Measurements from ENCODE around the gene NCR3LG1. TPM values are rescaled to one million over a fixed set of nuclear protein-coding genes. Genes with fewer than 3 reads are reported as not detected.

Gene NCR3LG1
- total RNA-seq, 1 experiment from 2014 or later: 1.4 TPM

GRCh38 chr11:17386331-17387084, 34.9 kb downstream of the NCR3LG1 start:
- Histone ChIP-seq H4K5ac (ENCODE audit: insufficient read length, low read depth, low read length) (no peak overlapping the region), H2BK120ac (ENCODE audit: low read depth, low read length, poor library complexity, severe bottlenecking) (no peak overlapping the region), H2BK12ac (ENCODE audit: insufficient read length, low read depth, low read length) (no peak overlapping the region), H3K4me1 (ENCODE audit: insufficient read depth, low read length) (no peaks in the 10 kb centered on the region; the same call in 1 of the 2 replicates), H3K79me1 (ENCODE audit: insufficient read depth, low read depth, low read length, poor library complexity, severe bottlenecking) (no peaks in the 10 kb centered on the region), H3K9ac (ENCODE audit: extremely low read depth, insufficient read length, low read length) (no peak overlapping the region), H3K27me3 (ENCODE audit: insufficient read depth, low read length) (no peaks in the 10 kb centered on the region), H2BK15ac (ENCODE audit: low read depth, low read length) (no peak overlapping the region), H4K20me1 (ENCODE audit: control insufficient read depth, insufficient read depth, insufficient read length) (peaks cover 3% of the 10 kb centered on the region), H3K14ac (ENCODE audit: insufficient read depth, low read length) (no peak overlapping the region), H2BK5ac (ENCODE audit: insufficient read length, low read length) (no peak overlapping the region), H3K79me2 (ENCODE audit: insufficient read depth, low read length) (no peaks in the 10 kb centered on the region), H3T11ph (ENCODE audit: low read length) (no peak overlapping the region), H3K23me2 (ENCODE audit: insufficient read length, low read depth, low read length, poor library complexity, severe bottlenecking) (no peaks in the 10 kb centered on the region), H3K9me3 (ENCODE audit: control insufficient read depth, low read depth, low read length) (no peaks in the 10 kb centered on the region), H3K4me2 (ENCODE audit: insufficient read depth, insufficient read length, low read length) (no peak overlapping the region), H4K8ac (replicated peaks; ENCODE audit: insufficient read length, low read depth, low read length) (no peak overlapping the region), H3K27ac (ENCODE audit: insufficient read length, low read depth, low read length) (no peak overlapping the region), H2AK5ac (ENCODE audit: insufficient read length, low read length) (no peak overlapping the region), H3K56ac (ENCODE audit: insufficient read length, low read depth, low read length) (no peak overlapping the region), H2AFZ (ENCODE audit: low read length) (no peak overlapping the region), H3K18ac (ENCODE audit: insufficient read length, low read depth, low read length) (no peak overlapping the region), H3K4ac (ENCODE audit: low read depth, low read length) (no peak overlapping the region), H4K91ac (ENCODE audit: insufficient read length, low read depth, low read length) (no peak overlapping the region), H3K23ac (ENCODE audit: insufficient read length, low read depth, low read length) (no peak overlapping the region), H2BK20ac (ENCODE audit: low read depth, low read length, poor library complexity, severe bottlenecking) (no peak overlapping the region)
- peak; percentile 70 for TF ChIP-seq CTCF (conservative IDR thresholded peaks at IDR 0.05)
- peak; percentile 75 for DNase-seq
- 0 out of 5 replicates have a peak, but pooled peaks cover 0 to 3% of the 10 kb centered on the region in 2 experiments for H3K9me3 Mint-ChIP-seq
- no peak overlapping the region for H3K4me3 Mint-ChIP-seq
- 0 out of 7 replicates have a peak overlapping the region, but pooled peaks of 1 of the 3 experiments have one; percentile 44 for H3K27ac Mint-ChIP-seq
- WGBS (ENCODE audit: extremely low coverage, insufficient read length, low lambda C conversion rate): no CpG with 5 or more reads among the region's 23 CpGs
- peaks cover 27% of the 10 kb centered on the region for H3K27me3 Mint-ChIP-seq (ENCODE audit: low read depth)
- peaks cover 7 to 9% (median 8%) of the 10 kb centered on the region in 3 experiments; a peak in 6 of 7 replicates for H3K36me3 Mint-ChIP-seq (ENCODE audit: insufficient read depth in 1 of 3, low read depth in 3 of 3)
- peaks cover 9 to 15% of the 10 kb centered on the region in 2 experiments for H3K4me1 Mint-ChIP-seq
